Measurements from ENCODE around the gene AIRE. TPM values are rescaled to one million over a fixed set of nuclear protein-coding genes. Genes with fewer than 3 reads are reported as not detected.
"Not testable (repeated sequence)": the region's sequence is repeated elsewhere in the genome, so short reads cannot be mapped to it uniquely, and the experiment has no call there.

The AIRE gene
- under 1 TPM in 1 of 4 donors, not detected in 3; 0.30 TPM for total RNA-seq

DNA sequence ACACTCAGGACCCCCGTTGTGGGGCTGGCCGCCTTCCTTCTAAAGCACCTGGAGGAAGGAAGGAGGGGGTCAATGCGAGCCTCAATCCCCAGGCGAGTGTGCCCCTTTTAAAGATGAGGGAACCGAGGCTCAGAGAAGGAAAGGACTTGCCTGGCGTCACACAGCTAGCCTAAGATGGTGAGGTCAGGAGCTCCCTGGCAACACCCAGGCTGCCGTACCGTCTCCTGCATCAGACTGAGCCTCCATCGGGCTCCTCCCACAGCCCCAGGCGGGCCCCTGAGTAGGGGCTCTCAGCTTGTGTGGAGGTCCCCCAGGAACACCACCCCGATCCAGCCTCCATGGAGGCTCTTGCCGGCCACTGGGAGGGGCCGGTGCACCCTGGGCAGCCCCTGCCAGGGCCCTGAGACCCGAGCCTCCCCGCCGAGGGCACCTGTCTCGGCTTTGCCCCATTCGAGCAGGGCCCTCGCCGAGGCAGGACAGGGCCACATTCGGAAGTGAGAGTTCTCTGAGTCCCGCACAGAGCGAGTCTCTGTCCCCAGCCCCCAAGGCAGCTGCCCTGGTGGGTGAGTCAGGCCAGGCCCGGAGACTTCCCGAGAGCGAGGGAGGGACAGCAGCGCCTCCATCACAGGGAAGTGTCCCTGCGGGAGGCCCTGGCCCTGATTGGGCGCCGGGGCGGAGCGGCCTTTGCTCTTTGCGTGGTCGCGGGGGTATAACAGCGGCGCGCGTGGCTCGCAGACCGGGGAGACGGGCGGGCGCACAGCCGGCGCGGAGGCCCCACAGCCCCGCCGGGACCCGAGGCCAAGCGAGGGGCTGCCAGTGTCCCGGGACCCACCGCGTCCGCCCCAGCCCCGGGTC lies at the start of gene AIRE:
Gene AIRE, plus strand, starts transcription at position 739 of the 855 bp plus-strand sequence. CDS start 131 bp downstream, outside the sequence.
- 51 to 53% methylated on average over 17 to 28 of the region's 56 CpGs for WGBS, 2 donors
- Histone ChIP-seq H3K27ac (no peak within 1 kb of the TSS), H3K4me1 (peaks cover 0 to 10% (median 0%) of the 10 kb centered on the region in 4 donors), H3K36me3 (no peaks in the 10 kb centered on the region), H3K4me3 (peak within 1 kb of the TSS in 1 of 4 donors; percentile 41), H3K9me3 (no peaks in the 10 kb centered on the region), H3K27me3 (peaks cover 0 to 22% of the 10 kb centered on the region in 2 donors)
- TF ChIP-seq POLR2A (IDR thresholded peaks at IDR 0.05) (no peak), EP300 (IDR thresholded peaks at IDR 0.05) (no peak)
- TF ChIP-seq, protein P1, sequence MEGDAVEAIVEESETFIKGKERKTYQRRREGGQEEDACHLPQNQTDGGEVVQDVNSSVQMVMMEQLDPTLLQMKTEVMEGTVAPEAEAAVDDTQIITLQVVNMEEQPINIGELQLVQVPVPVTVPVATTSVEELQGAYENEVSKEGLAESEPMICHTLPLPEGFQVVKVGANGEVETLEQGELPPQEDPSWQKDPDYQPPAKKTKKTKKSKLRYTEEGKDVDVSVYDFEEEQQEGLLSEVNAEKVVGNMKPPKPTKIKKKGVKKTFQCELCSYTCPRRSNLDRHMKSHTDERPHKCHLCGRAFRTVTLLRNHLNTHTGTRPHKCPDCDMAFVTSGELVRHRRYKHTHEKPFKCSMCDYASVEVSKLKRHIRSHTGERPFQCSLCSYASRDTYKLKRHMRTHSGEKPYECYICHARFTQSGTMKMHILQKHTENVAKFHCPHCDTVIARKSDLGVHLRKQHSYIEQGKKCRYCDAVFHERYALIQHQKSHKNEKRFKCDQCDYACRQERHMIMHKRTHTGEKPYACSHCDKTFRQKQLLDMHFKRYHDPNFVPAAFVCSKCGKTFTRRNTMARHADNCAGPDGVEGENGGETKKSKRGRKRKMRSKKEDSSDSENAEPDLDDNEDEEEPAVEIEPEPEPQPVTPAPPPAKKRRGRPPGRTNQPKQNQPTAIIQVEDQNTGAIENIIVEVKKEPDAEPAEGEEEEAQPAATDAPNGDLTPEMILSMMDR (IDR thresholded peaks at IDR 0.05): no peak
- no peak for DNase-seq (ENCODE audit: low spot score in 2 of 2)

DNA sequence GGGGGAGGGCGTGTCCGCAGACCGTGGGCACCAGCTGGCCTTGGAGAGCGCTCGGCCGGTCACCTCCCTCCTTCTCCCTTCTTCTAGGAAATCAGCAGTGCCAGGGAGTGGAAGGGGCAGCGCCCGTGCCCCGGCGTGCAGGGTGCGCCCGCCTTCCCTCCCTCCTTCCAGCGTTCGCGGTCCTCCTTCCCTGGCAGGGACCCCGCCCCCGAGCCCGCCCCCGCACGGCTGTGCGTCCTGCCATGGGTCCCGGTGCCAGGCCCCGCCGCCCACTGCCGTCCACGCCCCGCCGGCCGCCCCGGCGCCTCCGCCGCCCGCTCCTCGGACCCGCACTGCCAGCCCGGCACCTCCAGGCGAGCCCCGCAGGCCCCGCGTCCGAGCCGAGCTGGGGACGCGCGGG lies 45.3 kb upstream of the AIRE start:
- no CpG with 5 or more reads among the region's 46 CpGs for WGBS, 2 donors
- H3K4me3 ChIP-seq; H3K27ac ChIP-seq; DNase-seq (ENCODE audit: low spot score in 2 of 2); H3K36me3 ChIP-seq; H3K4me1 ChIP-seq; H3K27me3 ChIP-seq; H3K9me3 ChIP-seq: not testable (repeated sequence)

DNA sequence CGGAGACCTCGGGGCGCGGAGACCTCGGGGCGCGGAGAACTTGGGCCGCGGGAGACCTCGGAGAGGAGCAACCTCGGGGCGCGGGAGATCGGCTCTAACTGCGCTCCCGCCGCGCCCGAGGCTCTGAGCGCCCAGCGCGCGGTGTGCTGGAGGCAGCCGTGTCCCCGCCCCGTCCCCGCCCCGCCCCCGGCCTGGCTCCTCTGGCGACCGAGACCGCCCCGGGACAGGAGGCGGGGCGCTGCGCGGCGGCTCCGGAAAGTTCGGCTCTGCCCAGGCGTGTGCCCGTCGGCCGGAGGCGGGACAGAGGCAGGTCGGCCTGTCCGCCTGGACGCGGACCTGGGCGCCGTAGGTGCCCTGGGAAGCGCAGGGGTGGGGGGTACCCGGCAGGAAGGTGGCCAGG lies 44.8 kb upstream of the AIRE start, which contains the start of gene ICOSLG:
Gene ICOSLG, minus strand, starts transcription at position 102 of the 400 bp plus-strand sequence. CDS start 126 bp downstream, outside the sequence.
- not testable (repeated sequence) for H3K27me3 ChIP-seq, H3K4me1 ChIP-seq
- WGBS, 2 donors: no CpG with 5 or more reads among the region's 53 CpGs

DNA sequence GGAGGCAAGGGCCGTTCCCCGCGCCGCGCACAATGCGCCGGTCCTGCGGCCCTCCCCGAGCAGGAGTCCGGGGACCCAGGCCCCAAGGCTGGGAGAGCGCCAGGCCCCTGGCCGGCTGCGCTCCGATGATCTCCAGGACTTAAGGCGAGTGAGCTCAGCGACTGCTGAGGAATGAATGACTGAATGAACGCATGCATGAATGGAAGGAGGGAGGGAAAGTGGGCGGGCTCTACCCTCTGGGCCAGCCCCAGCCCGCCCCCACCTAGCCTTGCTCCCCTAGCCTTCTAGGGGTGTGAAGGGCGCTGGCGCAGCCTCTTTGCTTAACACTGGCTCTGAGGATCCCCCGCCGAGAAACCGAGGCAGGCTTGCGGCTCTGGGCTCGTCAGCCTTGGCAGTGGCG lies 44.4 kb upstream of the AIRE start:
- H3K27ac ChIP-seq; H3K27me3 ChIP-seq; H3K4me1 ChIP-seq; DNase-seq (ENCODE audit: low spot score in 2 of 2); H3K4me3 ChIP-seq; H3K36me3 ChIP-seq; H3K9me3 ChIP-seq: not testable (repeated sequence)
- WGBS, 2 donors: no CpG with 5 or more reads among the region's 27 CpGs

More for the DNA sequence above, 44.8 kb upstream of the AIRE start, which contains the start of gene ICOSLG:
- H3K9me3 ChIP-seq; DNase-seq (ENCODE audit: low spot score in 2 of 2); H3K4me3 ChIP-seq; H3K27ac ChIP-seq; H3K36me3 ChIP-seq: not testable (repeated sequence)

DNA sequence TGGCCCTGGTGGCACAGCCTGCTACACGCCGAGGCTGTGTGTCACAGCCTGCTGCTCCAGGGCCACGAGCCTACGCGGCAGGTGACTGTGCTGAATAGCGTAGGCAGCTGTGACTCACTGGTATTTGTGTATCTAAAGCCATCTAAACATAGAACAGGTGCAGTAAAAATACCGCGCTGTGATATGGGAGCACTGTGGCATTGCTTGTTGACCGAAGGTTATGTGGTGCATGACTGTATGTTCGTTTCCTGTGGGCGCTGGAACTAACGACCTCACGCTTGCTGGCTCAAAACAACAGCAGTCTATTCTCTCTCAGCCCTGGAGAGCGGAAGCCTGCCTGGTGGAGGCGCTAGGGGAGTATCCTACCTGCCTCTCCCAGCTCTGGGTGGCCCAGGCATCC lies 41.7 kb upstream of the AIRE start:
- not testable (repeated sequence) for H3K4me1 ChIP-seq; H3K4me3 ChIP-seq; H3K36me3 ChIP-seq; DNase-seq (ENCODE audit: low spot score in 2 of 2); H3K27ac ChIP-seq; H3K27me3 ChIP-seq; H3K9me3 ChIP-seq
- no CpG with 5 or more reads among the region's 15 CpGs for WGBS, 2 donors

DNA sequence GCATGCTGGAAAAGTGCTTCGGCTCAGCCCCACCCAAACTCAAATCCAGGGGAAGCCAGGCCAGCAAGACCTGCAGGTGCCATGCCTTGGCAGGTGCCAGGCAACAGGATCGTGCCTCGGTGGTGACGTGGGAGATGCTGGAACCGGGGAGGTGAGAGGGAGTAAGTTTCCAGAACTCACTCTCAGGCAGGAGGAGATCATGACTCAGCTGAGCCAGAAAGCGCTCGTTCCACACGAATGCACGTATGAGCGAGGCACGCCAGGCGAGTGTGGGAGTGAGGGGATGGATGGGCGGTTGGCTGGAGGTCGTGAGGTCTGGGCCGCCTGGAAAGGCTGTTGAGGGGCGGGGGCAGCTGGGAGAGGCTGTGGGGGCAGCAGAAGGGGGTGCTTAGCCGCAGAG lies 37.8 kb upstream of the AIRE start:
- H3K4me1 ChIP-seq; DNase-seq (ENCODE audit: low spot score in 2 of 2); H3K4me3 ChIP-seq; H3K27me3 ChIP-seq; H3K9me3 ChIP-seq; H3K36me3 ChIP-seq; H3K27ac ChIP-seq: not testable (repeated sequence)
- no CpG with 5 or more reads among the region's 17 CpGs for WGBS, 2 donors

DNA sequence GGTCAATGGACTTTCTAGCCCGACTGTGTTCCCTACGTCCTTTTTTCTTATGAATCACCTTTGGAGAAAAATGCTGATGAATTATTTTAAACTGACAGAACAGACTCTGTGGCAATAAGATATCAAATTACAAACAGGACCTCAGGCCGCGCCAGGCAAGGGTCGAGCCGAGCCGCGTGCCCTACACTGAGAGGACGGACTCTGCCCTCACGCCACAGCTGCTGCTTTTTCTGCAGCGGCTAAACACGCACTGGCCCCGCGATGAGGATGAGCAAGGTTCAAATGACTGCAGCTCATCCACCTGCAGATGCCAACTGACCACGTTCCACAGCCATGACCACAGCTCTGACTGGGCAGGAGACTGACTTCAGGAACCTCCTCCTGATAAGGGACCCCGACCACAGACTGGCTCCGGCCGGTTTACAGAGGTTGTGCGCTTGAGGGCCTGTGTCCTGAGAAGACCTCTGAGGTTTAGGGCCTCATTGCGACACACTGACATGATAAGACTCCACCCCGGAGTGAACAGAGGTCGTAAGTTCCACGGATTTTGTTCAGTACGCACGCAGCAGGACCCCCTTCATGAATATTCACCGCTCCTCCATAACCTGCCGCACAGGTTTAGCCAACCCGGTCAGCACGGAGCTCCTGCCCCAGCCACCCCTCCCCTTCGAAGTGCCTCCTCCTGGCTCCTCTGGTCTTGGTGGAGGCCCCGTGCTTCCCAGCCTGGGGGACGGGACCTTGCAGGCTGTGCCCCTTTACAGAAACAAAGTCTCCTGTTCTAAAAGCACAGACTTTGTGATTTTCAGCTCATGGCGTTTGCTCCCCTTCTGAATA lies 36.3 kb upstream of the AIRE start:
- H3K27ac ChIP-seq; DNase-seq (ENCODE audit: low spot score in 2 of 2); H3K4me3 ChIP-seq; H3K9me3 ChIP-seq; H3K36me3 ChIP-seq; H3K4me1 ChIP-seq; H3K27me3 ChIP-seq: not testable (repeated sequence)
- WGBS, 2 donors: no CpG with 5 or more reads among the region's 33 CpGs

All from tibial nerve (tissue), 4 donors.